ENCODE measurements around the gene FBXL20.

The FBXL20 gene

DNA sequence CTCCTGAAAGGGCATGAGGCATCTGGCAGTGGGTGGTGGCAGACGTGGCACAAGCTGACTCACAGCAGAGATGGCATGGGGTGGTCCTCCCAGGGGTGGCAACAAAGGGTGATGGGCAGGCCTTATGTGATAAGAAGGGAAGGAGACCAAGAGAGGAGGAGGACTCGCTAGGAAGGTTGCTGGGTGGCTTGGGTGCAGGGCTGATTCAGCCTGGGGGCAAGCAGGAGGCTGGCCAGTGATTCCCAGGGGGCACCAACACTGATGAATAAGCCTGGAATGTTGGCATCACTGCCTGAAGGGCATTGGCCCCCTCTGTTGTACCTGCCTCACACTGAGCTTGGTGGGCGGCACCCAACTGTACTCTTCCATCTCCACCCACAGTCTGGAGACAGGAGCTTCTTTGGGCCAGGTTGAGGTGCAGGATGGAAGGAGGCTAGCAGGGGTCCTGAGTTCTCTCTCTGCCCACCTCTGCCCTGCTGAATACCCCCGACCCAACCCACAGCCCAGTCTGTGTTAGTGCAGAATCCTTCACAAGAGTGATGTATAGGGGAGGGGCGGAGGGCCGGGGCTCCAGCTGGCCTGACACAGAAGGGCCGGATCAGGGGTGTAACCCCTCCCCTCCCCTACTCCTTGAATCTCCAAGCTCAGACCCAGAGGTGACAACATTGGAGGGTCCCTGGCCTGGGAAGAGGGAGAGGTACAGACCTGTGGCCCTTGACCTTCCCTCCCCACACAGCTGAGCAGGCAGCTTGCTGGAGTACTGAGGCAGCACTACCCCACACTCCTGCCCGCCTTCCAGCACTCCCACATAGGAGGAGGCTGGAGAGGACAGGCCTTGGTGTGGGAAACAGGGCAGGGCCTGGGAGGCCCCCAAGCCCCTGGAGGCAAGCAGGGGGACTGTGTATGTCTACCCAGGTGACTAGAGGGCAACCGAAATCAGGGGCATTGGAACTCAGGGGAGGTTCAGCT is 178.3 kb downstream of the FBXL20 start (continued):
- TF ChIP-seq HOXD13 (CRISPR knock-in tag; IDR thresholded peaks at IDR 0.05; ENCODE audit: borderline replicate concordance) (no peak), ZNF521 (tag by site-specific recombination; IDR thresholded peaks at IDR 0.05) (no peak), ZFHX2 (tag by site-specific recombination; conservative IDR thresholded peaks at IDR 0.05) (peak; percentile 78), SP2 (tag by site-specific recombination; IDR thresholded peaks at IDR 0.05) (peak; percentile 32)

DNA sequence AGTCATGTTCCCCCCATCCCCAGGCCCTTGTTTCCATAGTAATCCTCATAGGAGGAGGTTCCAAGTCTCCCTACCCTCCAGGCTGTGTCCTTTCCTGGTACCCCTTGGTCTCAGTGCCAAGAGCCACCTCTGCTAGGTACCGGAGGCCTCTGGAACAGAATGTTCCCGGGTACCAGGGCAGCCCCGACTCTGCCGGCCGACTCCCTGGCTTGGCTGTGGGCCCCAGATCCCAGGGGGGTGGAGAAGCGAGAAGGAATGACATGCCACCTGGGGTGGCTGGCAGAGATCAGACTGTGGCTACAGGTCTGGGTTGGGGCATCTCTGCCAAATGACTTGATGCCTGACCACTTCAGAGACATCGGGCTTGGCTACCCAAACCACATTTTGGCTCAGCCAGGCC is 179.3 kb downstream of the FBXL20 start:
- peaks cover 3% of the 10 kb centered on the region; the same call in 1 of the 2 replicates for H3K4me1 ChIP-seq (ENCODE audit: control insufficient read depth, insufficient read depth, low read length)
- ChIA-PET POLR2A (no interaction called here), CTCF (interaction anchor here (0.6 to 3.2 kb wide), 5 partner anchors 10 to 16 kb away, joined by 3 to 32 read pairs (median 4); no protein-coding TSS in a partner anchor)
- H3K4me3 ChIP-seq (ENCODE audit: low read depth, low read length) = no peak overlapping the region
- H3K27ac ChIP-seq (ENCODE audit: extremely low read depth, low read depth, low read length) = no peak overlapping the region
- TF ChIP-seq, protein P1, sequence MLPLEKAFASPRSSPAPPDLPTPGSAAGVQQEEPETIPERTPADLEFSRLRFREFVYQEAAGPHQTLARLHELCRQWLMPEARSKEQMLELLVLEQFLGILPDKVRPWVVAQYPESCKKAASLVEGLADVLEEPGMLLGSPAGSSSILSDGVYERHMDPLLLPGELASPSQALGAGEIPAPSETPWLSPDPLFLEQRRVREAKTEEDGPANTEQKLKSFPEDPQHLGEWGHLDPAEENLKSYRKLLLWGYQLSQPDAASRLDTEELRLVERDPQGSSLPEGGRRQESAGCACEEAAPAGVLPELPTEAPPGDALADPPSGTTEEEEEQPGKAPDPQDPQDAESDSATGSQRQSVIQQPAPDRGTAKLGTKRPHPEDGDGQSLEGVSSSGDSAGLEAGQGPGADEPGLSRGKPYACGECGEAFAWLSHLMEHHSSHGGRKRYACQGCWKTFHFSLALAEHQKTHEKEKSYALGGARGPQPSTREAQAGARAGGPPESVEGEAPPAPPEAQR (tag by site-specific recombination; IDR thresholded peaks at IDR 0.05) = no peak
- no peak for TF ChIP-seq WT1 (tag by site-specific recombination; IDR thresholded peaks at IDR 0.05)
- no peak for TF ChIP-seq ZNF610 (tag by site-specific recombination; IDR thresholded peaks at IDR 0.05; ENCODE audit: borderline replicate concordance)
- TF ChIP-seq ZNF16 (tag by site-specific recombination; IDR thresholded peaks at IDR 0.05; ENCODE audit: low read depth) = no peak
- TF ChIP-seq ZNF560 (tag by site-specific recombination; IDR thresholded peaks at IDR 0.05; ENCODE audit: borderline replicate concordance) = no peak
- TF ChIP-seq ZNF394 (tag by site-specific recombination; IDR thresholded peaks at IDR 0.05; ENCODE audit: borderline replicate concordance) = no peak
- H3K9me3 ChIP-seq (ENCODE audit: control insufficient read depth, insufficient read depth, low read depth, low read length) = no peaks in the 10 kb centered on the region
- H3K36me3 ChIP-seq (ENCODE audit: control insufficient read depth in 2 of 2, insufficient read depth in 1 of 2, low read length in 2 of 2) = no peaks in the 10 kb centered on the region

DNA sequence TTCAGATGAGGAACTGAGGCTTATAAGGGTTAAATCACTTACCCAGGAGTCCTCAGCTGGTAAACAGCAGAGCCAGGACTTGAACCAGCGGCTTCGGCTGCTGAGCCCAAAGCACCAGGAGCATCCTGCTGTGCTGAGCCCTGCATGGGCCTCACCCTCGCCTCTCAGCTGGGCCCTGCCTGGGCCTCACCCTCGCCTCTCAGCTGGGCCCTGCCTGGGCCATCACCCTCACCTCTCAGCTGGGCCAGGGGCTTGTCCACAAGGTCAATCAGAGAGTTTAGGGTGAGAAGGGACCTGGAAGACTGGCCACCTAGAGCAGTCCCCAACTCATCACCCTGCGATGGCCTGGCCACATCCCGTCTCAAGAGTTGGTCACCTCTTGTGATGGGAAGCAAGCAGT is 179.9 kb downstream of the FBXL20 start:
- no peaks in the 10 kb centered on the region for H3K36me3 ChIP-seq (ENCODE audit: control insufficient read depth in 2 of 2, insufficient read depth in 1 of 2, low read length in 2 of 2)
- H3K9me3 ChIP-seq (ENCODE audit: control insufficient read depth, insufficient read depth, low read depth, low read length) = no peaks in the 10 kb centered on the region
- CTCF ChIA-PET = interaction anchor here (0.6 to 3.2 kb wide), 6 partner anchors 11 to 17 kb away, joined by 3 to 19 read pairs (median 4); no protein-coding TSS in a partner anchor
- H3K4me1 ChIP-seq (ENCODE audit: control insufficient read depth, insufficient read depth, low read length) = peaks cover 3% of the 10 kb centered on the region; the same call in 1 of the 2 replicates
- no peak overlapping the region for H3K4me3 ChIP-seq (ENCODE audit: low read depth, low read length)
- H3K27ac ChIP-seq (ENCODE audit: extremely low read depth, low read depth, low read length) = no peak overlapping the region
- POLR2A ChIA-PET = no interaction called here
- TF ChIP-seq KLF10 (tag by site-specific recombination; IDR thresholded peaks at IDR 0.05) (no peak), ZNF274 (IDR thresholded peaks at IDR 0.05; ENCODE audit: low read length) (no peak), ZNF274 (tag by site-specific recombination; IDR thresholded peaks at IDR 0.05; ENCODE audit: borderline replicate concordance) (no peak), BCL11A (tag by site-specific recombination; IDR thresholded peaks at IDR 0.05; ENCODE audit: low read depth) (no peak), ZNF776 (tag by site-specific recombination; IDR thresholded peaks at IDR 0.05; ENCODE audit: borderline replicate concordance) (no peak), ZNF560 (tag by site-specific recombination; IDR thresholded peaks at IDR 0.05; ENCODE audit: borderline replicate concordance) (no peak), KLF9 (tag by site-specific recombination; IDR thresholded peaks at IDR 0.05; ENCODE audit: low read depth) (no peak), ZXDB (tag by site-specific recombination; IDR thresholded peaks at IDR 0.05) (no peak), ZNF169 (tag by site-specific recombination; IDR thresholded peaks at IDR 0.05) (no peak), KLF7 (tag by site-specific recombination; IDR thresholded peaks at IDR 0.05; ENCODE audit: borderline replicate concordance) (no peak), ZNF791 (tag by site-specific recombination; IDR thresholded peaks at IDR 0.05) (no peak), ZNF433 (tag by site-specific recombination; IDR thresholded peaks at IDR 0.05; ENCODE audit: low read depth) (no peak), GFI1B (tag by site-specific recombination; IDR thresholded peaks at IDR 0.05) (no peak), IKZF3 (tag by site-specific recombination; IDR thresholded peaks at IDR 0.05) (no peak)
- TF ChIP-seq, protein P2, sequence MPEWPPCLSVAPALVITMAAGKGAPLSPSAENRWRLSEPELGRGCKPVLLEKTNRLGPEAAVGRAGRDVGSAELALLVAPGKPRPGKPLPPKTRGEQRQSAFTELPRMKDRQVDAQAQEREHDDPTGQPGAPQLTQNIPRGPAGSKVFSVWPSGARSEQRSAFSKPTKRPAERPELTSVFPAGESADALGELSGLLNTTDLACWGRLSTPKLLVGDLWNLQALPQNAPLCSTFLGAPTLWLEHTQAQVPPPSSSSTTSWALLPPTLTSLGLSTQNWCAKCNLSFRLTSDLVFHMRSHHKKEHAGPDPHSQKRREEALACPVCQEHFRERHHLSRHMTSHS (tag by site-specific recombination; IDR thresholded peaks at IDR 0.05) = no peak
- TF ChIP-seq, protein P3, sequence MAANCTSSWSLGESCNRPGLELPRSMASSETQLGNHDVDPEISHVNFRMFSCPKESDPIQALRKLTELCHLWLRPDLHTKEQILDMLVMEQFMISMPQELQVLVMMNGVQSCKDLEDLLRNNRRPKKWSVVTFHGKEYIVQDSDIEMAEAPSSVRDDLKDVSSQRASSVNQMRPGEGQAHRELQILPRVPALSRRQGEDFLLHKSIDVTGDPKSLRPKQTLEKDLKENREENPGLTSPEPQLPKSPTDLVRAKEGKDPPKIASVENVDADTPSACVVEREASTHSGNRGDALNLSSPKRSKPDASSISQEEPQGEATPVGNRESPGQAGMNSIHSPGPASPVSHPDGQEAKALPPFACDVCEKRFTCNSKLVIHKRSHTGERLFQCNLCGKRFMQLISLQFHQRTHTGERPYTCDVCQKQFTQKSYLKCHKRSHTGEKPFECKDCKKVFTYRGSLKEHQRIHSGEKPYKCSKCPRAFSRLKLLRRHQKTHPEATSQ (tag by site-specific recombination; IDR thresholded peaks at IDR 0.05) = no peak
- TF ChIP-seq, protein P4, sequence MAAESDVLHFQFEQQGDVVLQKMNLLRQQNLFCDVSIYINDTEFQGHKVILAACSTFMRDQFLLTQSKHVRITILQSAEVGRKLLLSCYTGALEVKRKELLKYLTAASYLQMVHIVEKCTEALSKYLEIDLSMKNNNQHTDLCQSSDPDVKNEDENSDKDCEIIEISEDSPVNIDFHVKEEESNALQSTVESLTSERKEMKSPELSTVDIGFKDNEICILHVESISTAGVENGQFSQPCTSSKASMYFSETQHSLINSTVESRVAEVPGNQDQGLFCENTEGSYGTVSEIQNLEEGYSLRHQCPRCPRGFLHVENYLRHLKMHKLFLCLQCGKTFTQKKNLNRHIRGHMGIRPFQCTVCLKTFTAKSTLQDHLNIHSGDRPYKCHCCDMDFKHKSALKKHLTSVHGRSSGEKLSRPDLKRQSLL (tag by site-specific recombination; IDR thresholded peaks at IDR 0.05) = no peak

Data from HEK293 (cell line).